PC-9 (cell line): ENCODE results near the gene CACNA1B. TPM values are rescaled to one million over a fixed set of nuclear protein-coding genes. Genes with fewer than 3 reads are reported as not detected.

ENCODE experiments used
- BruUV-seq: library from RNA; stranded (reverse); fragments of 400-500 nt; replicated peaks from 2 replicates; lab custom pipeline; 2021; lab: Mats Ljungman, UMichigan
- CTCF ChIA-PET: fragments of 300-600 bp; sonication (Branson Sonifier 250); formaldehyde crosslinking; loops from one replicate; lab custom pipeline; 2022; ENCODE audit warnings: antibody characterized with exemption; lab: Charles Lee
- POLR2A ChIA-PET: fragments of 300-600 bp; sonication (Branson Sonifier 250); formaldehyde crosslinking; loops from one replicate; lab custom pipeline; 2022; ENCODE audit warnings: antibody characterized with exemption; ENCODE audit not compliant: unreplicated experiment; lab: Charles Lee
- DNase-seq, 2 experiments: peaks; one replicate each; pipeline versions ENCODE4 v3.0.0 to v3.0.0-alpha.2; 2015 to 2022; ENCODE audit warnings: mixed read lengths in 1 of 2
- H2AFZ ChIP-seq: fragments of 200-600 bp; sonication (generic); 2 replicates; pipeline ENCODE4 v1.8.1; 2017; ENCODE audit warnings: antibody characterized with exemption
- H3F3A ChIP-seq: fragments of 200-600 bp; sonication (generic); 2 replicates; pipeline ENCODE4 v1.8.1; 2017; ENCODE audit warnings: antibody characterized with exemption, mild to moderate bottlenecking, low read depth; ENCODE audit not compliant: insufficient read depth
- H3K27ac ChIP-seq: fragments of 200-600 bp; sonication (generic); 2 replicates; pipeline ENCODE4 v1.6.1; 2016; ENCODE audit warnings: mixed run types
- H3K27me3 ChIP-seq: fragments of 200-600 bp; sonication (generic); 2 replicates; pipeline ENCODE4 v1.6.1; 2016; ENCODE audit warnings: low read depth, mixed run types; ENCODE audit not compliant: insufficient read depth
- H3K36me3 ChIP-seq: fragments of 200-600 bp; sonication (generic); 2 replicates; pipeline ENCODE4 v1.6.1; 2016; ENCODE audit warnings: low read depth, mixed run types
- H3K4me1 ChIP-seq: fragments of 200-600 bp; sonication (generic); replicated peaks from 2 replicates; pipeline ENCODE4 v1.6.1; 2016; ENCODE audit warnings: mixed run types; ENCODE audit not compliant: insufficient read depth
- H3K4me2 ChIP-seq: fragments of 200-600 bp; sonication (generic); 2 replicates; pipeline ENCODE4 v1.6.1; 2017; ENCODE audit warnings: mixed run types
- H3K4me3 ChIP-seq: fragments of 200-600 bp; sonication (generic); 2 replicates; pipeline ENCODE4 v1.6.1; 2016; ENCODE audit warnings: mixed run types
- H3K79me2 ChIP-seq: fragments of 200-600 bp; sonication (generic); 2 replicates; pipeline ENCODE4 v1.6.1; 2017; ENCODE audit warnings: low read depth, mixed run types
- H3K9me2 ChIP-seq: fragments of 200-600 bp; sonication (generic); 2 replicates; pipeline ENCODE4 v1.8.1; 2017; ENCODE audit warnings: mild to moderate bottlenecking; ENCODE audit not compliant: insufficient read depth
- H3K9me3 ChIP-seq: fragments of 200-600 bp; sonication (generic); 2 replicates; pipeline ENCODE4 v1.8.1; 2016; ENCODE audit warnings: low read depth; ENCODE audit not compliant: insufficient read depth
- H4K20me1 ChIP-seq: fragments of 200-600 bp; sonication (generic); 2 replicates; pipeline ENCODE4 v1.8.1; 2017; ENCODE audit not compliant: insufficient read depth
- CTCF ChIP-seq: fragments of 200-600 bp; sonication (generic); conservative IDR thresholded peaks from 2 replicates; pipeline ENCODE4 v1.6.1; 2017; ENCODE audit warnings: mixed run types, antibody characterized with exemption, mild to moderate bottlenecking, moderate library complexity
- EZH2 ChIP-seq: fragments of 200-600 bp; sonication (generic); IDR thresholded peaks from 2 replicates; pipeline ENCODE4 v1.8.0; 2017; ENCODE audit warnings: antibody characterized with exemption, low read depth
- intact Hi-C: fragments of 100-400 bp; cut with micrococcal nuclease; formaldehyde crosslinking; loops from one replicate; pipeline ENCODE4 v1.10.0; 2022; ENCODE audit not compliant: unreplicated experiment
- total RNA-seq: library from RNA; stranded (reverse); gene quantifications from 2 replicates; pipeline ENCODE4 v1.2.3, GENCODE V29; 2021

Gene CACNA1B
- total RNA-seq, 1 experiment from 2014 or later = not detected

GRCh38 chr9:138033950-138034349 lies 156.4 kb downstream of the CACNA1B start:
- Histone ChIP-seq H3K27ac (no peak overlapping the region), H3K27me3 (peaks cover 84% of the 10 kb centered on the region), H3K4me3 (no peak overlapping the region), H3F3A (no peaks in the 10 kb centered on the region), H3K79me2 (no peaks in the 10 kb centered on the region), H3K4me1 (no peaks in the 10 kb centered on the region), H3K9me3 (peaks cover 3% of the 10 kb centered on the region; the same call in 1 of the 2 replicates), H3K4me2 (no peak overlapping the region), H4K20me1 (no peaks in the 10 kb centered on the region), H3K9me2 (no peaks in the 10 kb centered on the region), H2AFZ (no peak overlapping the region), H3K36me3 (no peaks in the 10 kb centered on the region)
- no TSS peak for BruUV-seq
- POLR2A ChIA-PET = no interaction called here
- DNase-seq = no peak
- CTCF ChIA-PET = no interaction called here
- intact Hi-C loops = no loop called here
- TF ChIP-seq EZH2 (no peak), CTCF (no peak)

DNA sequence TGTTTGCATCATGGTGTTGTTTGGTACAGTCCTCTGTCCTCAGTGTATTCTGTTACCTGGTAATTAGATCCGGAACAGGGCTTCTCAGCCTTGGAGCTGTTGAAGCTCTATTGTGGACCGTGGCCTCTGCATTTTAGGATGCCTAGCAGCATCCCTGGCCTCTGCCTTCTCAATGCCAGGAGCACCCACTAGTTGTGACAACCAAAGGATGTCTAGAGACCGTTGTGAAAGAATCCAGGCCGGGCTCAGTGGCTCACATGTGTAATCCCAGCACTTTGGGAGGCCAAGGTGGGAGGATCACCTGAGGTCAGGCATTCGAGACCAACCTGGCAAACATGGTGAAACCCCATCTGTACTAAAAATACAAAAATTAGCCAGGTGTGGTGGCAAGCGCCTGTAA lies 159.6 kb downstream of the CACNA1B start:
- DNase-seq = no peak
- Histone ChIP-seq H3K9me2 (no peaks in the 10 kb centered on the region), H3K27ac (no peak overlapping the region), H2AFZ (no peak overlapping the region), H3K4me2 (no peak overlapping the region), H3K4me1 (no peaks in the 10 kb centered on the region), H3F3A (no peaks in the 10 kb centered on the region), H4K20me1 (no peaks in the 10 kb centered on the region), H3K27me3 (peaks cover 92% of the 10 kb centered on the region), H3K4me3 (no peak overlapping the region), H3K36me3 (no peaks in the 10 kb centered on the region), H3K9me3 (peaks cover 3% of the 10 kb centered on the region; the same call in 1 of the 2 replicates), H3K79me2 (no peaks in the 10 kb centered on the region)
- TF ChIP-seq CTCF = no peak
- TF ChIP-seq EZH2 = no peak
- intact Hi-C loops = no loop called here
- ChIA-PET CTCF (no interaction called here), POLR2A (no interaction called here)
- BruUV-seq = no TSS peak

GRCh38 chr9:138038244-138038671 lies 160.7 kb downstream of the CACNA1B start:
- ChIA-PET POLR2A (no interaction called here), CTCF (no interaction called here)
- intact Hi-C loops = no loop called here
- H3K9me3 ChIP-seq = peaks cover 3% of the 10 kb centered on the region; the same call in 1 of the 2 replicates
- no peak overlapping the region for H2AFZ ChIP-seq
- no peaks in the 10 kb centered on the region for H3K79me2 ChIP-seq
- H3K27me3 ChIP-seq = peaks cover 96% of the 10 kb centered on the region
- no TSS peak for BruUV-seq
- H3K4me2 ChIP-seq = no peak overlapping the region
- no peak overlapping the region for H3K4me3 ChIP-seq
- no peaks in the 10 kb centered on the region for H3K36me3 ChIP-seq
- H3K4me1 ChIP-seq = no peaks in the 10 kb centered on the region
- H3K9me2 ChIP-seq = no peaks in the 10 kb centered on the region
- no peak overlapping the region for H3K27ac ChIP-seq
- no peak for DNase-seq
- TF ChIP-seq EZH2 (no peak), CTCF (no peak)
- no peaks in the 10 kb centered on the region for H4K20me1 ChIP-seq
- H3F3A ChIP-seq = no peaks in the 10 kb centered on the region
